Smooth muscle cell (in vitro differentiated cells): Measurements from ENCODE around the gene BICRA. TPM values are rescaled to one million over a fixed set of nuclear protein-coding genes. Genes with fewer than 3 reads are reported as not detected.

Experiments
- DNase-seq: peaks from one replicate; lab custom pipeline; 2025; ENCODE audit not compliant: unreplicated experiment; lab: John Stamatoyannopoulos, UW
- H2AFZ ChIP-seq: fragments of 200-600 bp; sonication (generic); 2 replicates; pipeline ENCODE4 v1.6.0; 2016; ENCODE audit warnings: antibody characterized with exemption, low read depth, mild to moderate bottlenecking
- H3F3A ChIP-seq: fragments of 200-600 bp; sonication (generic); 2 replicates; pipeline ENCODE4 v1.6.0; 2017; ENCODE audit warnings: antibody characterized with exemption, low read depth
- H3K27ac ChIP-seq: fragments of 200-600 bp; sonication (generic); 2 replicates; pipeline ENCODE4 v1.5.1; 2016; ENCODE audit warnings: low read depth, mild to moderate bottlenecking
- H3K27me3 ChIP-seq: fragments of 200-600 bp; sonication (generic); 2 replicates; pipeline ENCODE4 v1.6.1; 2016; ENCODE audit warnings: low read depth, mild to moderate bottlenecking
- H3K36me3 ChIP-seq: fragments of 200-600 bp; sonication (generic); 2 replicates; pipeline ENCODE4 v1.5.1; 2016; ENCODE audit warnings: low read depth
- H3K4me1 ChIP-seq: fragments of 200-600 bp; sonication (generic); 2 replicates; pipeline ENCODE4 v1.5.1; 2016; ENCODE audit warnings: low read depth
- H3K4me2 ChIP-seq: fragments of 200-600 bp; sonication (generic); 2 replicates; pipeline ENCODE4 v1.6.0; 2016; ENCODE audit warnings: mild to moderate bottlenecking
- H3K4me3 ChIP-seq: fragments of 200-600 bp; sonication (generic); 2 replicates; pipeline ENCODE4 v1.5.1; 2016; ENCODE audit warnings: mild to moderate bottlenecking
- H3K79me2 ChIP-seq: fragments of 200-600 bp; sonication (generic); 2 replicates; pipeline ENCODE4 v1.6.0; 2016; ENCODE audit warnings: low read depth, mild to moderate bottlenecking
- H3K9ac ChIP-seq: fragments of 200-600 bp; sonication (generic); 2 replicates; pipeline ENCODE4 v1.6.0; 2016; ENCODE audit warnings: low read depth
- H3K9me3 ChIP-seq: fragments of 200-600 bp; sonication (generic); replicated peaks from 2 replicates; pipeline ENCODE4 v1.5.1; 2016; ENCODE audit warnings: low read depth
- H4K20me1 ChIP-seq: fragments of 200-600 bp; sonication (generic); 2 replicates; pipeline ENCODE4 v1.6.0; 2016; ENCODE audit warnings: low read depth
- WGBS: methylation state at CpG from one replicate; pipeline ENCODE4 v1.1.7; 2016; ENCODE audit warnings: low lambda C conversion rate; 5-methylcytosine and 5-hydroxymethylcytosine counted together
- polyA plus RNA-seq: library from polyadenylated mRNA; unstranded; fragments of >200 nt; fragmentation: Nextera tagmentation; extraction: Ambion mirVana; gene quantifications from 2 replicates; pipeline ENCODE4 v1.2.1, GENCODE V29; 2016
- total RNA-seq: library from RNA; depleted of rRNA; stranded (reverse); fragments of >200 nt; gene quantifications from 2 replicates; pipeline ENCODE4 v1.2.3, GENCODE V29; 2014
- TF ChIP-seq, protein P1 (sequence below): fragments of 200-600 bp; sonication (generic); IDR thresholded peaks from 2 replicates; pipeline ENCODE4 v1.5.1; 2017; ENCODE audit warnings: borderline replicate concordance, mild to moderate bottlenecking, antibody characterized with exemption; ENCODE audit not compliant: insufficient read depth, poor library complexity, severe bottlenecking

Gene BICRA
- total and polyA plus RNA-seq, 2 experiments from 2014 or later: 3.6 to 10.0 TPM

GRCh38 chr19:47615714-47616113 is 6.8 kb downstream of the BICRA start:
- Histone ChIP-seq H3K79me2 (peaks cover 100% of the 10 kb centered on the region), H3K9ac (no peak overlapping the region), H3K36me3 (no peaks in the 10 kb centered on the region), H3K27me3 (no peaks in the 10 kb centered on the region), H3K4me2 (no peak overlapping the region), H2AFZ (no peak overlapping the region), H3K4me3 (no peak overlapping the region), H3K27ac (no peak overlapping the region), H4K20me1 (peaks cover 100% of the 10 kb centered on the region), H3K4me1 (peaks cover 6% of the 10 kb centered on the region), H3F3A (peaks cover 17% of the 10 kb centered on the region), H3K9me3 (no peaks in the 10 kb centered on the region)
- no peak for DNase-seq
- TF ChIP-seq, protein P1, sequence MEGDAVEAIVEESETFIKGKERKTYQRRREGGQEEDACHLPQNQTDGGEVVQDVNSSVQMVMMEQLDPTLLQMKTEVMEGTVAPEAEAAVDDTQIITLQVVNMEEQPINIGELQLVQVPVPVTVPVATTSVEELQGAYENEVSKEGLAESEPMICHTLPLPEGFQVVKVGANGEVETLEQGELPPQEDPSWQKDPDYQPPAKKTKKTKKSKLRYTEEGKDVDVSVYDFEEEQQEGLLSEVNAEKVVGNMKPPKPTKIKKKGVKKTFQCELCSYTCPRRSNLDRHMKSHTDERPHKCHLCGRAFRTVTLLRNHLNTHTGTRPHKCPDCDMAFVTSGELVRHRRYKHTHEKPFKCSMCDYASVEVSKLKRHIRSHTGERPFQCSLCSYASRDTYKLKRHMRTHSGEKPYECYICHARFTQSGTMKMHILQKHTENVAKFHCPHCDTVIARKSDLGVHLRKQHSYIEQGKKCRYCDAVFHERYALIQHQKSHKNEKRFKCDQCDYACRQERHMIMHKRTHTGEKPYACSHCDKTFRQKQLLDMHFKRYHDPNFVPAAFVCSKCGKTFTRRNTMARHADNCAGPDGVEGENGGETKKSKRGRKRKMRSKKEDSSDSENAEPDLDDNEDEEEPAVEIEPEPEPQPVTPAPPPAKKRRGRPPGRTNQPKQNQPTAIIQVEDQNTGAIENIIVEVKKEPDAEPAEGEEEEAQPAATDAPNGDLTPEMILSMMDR: no peak
- WGBS: 98% methylated on average over 7 of the region's 7 CpGs

DNA sequence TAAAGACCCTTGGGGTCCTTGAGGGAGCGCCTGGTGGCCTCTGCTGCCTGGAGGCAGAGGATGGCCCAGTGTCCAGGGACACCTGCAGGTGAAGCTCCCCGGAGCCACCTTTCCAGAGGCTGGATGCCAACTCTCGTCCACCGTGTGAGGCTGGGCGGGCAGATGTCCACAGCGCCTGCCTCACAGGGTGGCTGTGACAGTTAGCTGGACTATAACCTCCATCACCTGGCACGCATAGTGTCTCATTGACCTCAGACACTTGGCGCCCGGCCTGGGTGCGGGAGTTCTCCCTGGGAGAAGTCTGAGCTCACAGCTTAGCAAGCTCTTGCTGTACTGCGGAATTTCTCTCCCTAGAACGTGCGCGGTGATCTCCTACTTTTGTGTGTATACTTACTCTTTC is 9.8 kb downstream of the BICRA start:
- no peak overlapping the region for H3K4me2 ChIP-seq
- no peak overlapping the region for H3K27ac ChIP-seq
- H3K4me3 ChIP-seq: no peak overlapping the region
- no peaks in the 10 kb centered on the region for H3K36me3 ChIP-seq
- DNase-seq: no peak
- peaks cover 100% of the 10 kb centered on the region for H4K20me1 ChIP-seq
- no peaks in the 10 kb centered on the region for H3K4me1 ChIP-seq
- no peaks in the 10 kb centered on the region for H3K27me3 ChIP-seq
- TF ChIP-seq, protein P1: no peak
- H2AFZ ChIP-seq: no peak overlapping the region
- no peak overlapping the region for H3K9ac ChIP-seq
- peaks cover 6% of the 10 kb centered on the region for H3F3A ChIP-seq
- no peaks in the 10 kb centered on the region for H3K9me3 ChIP-seq
- peaks cover 99% of the 10 kb centered on the region for H3K79me2 ChIP-seq
- WGBS: 89% methylated on average over 10 of the region's 14 CpGs

GRCh38 chr19:47619763-47620162 is 10.8 kb downstream of the BICRA start:
- TF ChIP-seq, protein P1: no peak
- Histone ChIP-seq H3K36me3 (no peaks in the 10 kb centered on the region), H2AFZ (no peak overlapping the region), H3K9ac (no peak overlapping the region), H3F3A (no peaks in the 10 kb centered on the region), H3K4me2 (no peak overlapping the region), H3K79me2 (peaks cover 99% of the 10 kb centered on the region), H3K9me3 (no peaks in the 10 kb centered on the region), H3K4me1 (no peaks in the 10 kb centered on the region), H4K20me1 (peaks cover 100% of the 10 kb centered on the region), H3K27ac (no peak overlapping the region), H3K27me3 (no peaks in the 10 kb centered on the region), H3K4me3 (no peak overlapping the region)
- DNase-seq: no peak
- 60% methylated on average over 6 of the region's 6 CpGs for WGBS

- Histone ChIP-seq H4K20me1 (peaks cover 100% of the 10 kb centered on the region), H3K27me3 (no peaks in the 10 kb centered on the region), H3K4me1 (no peaks in the 10 kb centered on the region), H3K9me3 (no peaks in the 10 kb centered on the region), H3K9ac (no peak overlapping the region), H3K36me3 (no peaks in the 10 kb centered on the region), H3K79me2 (peaks cover 98% of the 10 kb centered on the region), H3K27ac (no peak overlapping the region), H3F3A (no peaks in the 10 kb centered on the region), H3K4me3 (no peak overlapping the region), H3K4me2 (no peak overlapping the region), H2AFZ (no peak overlapping the region)
- no peak for DNase-seq
- TF ChIP-seq, protein P1: no peak
- 91% methylated on average over 11 of the region's 12 CpGs for WGBS
Observed at GRCh38 chr19:47623151-47623920, 14.4 kb downstream of the BICRA start.
